Tibial nerve (tissue), 4 donors: ENCODE results near the gene MAP4.

Experiments used
- CTCF ChIP-seq, 5 experiments: fragments of 200-600 bp in 3 of 5; fragments of 450-650 bp in 2 of 5; sonication (generic) in 3 of 5; IDR thresholded peaks; one replicate each; pipeline ENCODE4 v1.5.1; 2016 to 2019; ENCODE audit warnings: antibody characterized with exemption in 5 of 5, mild to moderate bottlenecking in 3 of 5, moderate library complexity in 2 of 5
- EP300 ChIP-seq, 2 donors: sonication (generic); formaldehyde crosslinking; IDR thresholded peaks; one replicate each; pipeline ENCODE4 v1.6.1; 2017; ENCODE audit warnings: antibody characterized with exemption in 2 of 2, mild to moderate bottlenecking in 1 of 2
- POLR2A ChIP-seq, 2 donors: fragments of 450-650 bp; IDR thresholded peaks; one replicate each; pipeline ENCODE4 v1.6.1; 2017; ENCODE audit warnings: antibody characterized with exemption in 2 of 2, mild to moderate bottlenecking in 2 of 2, moderate library complexity in 2 of 2

GRCh38 chr3:47859956-47860605 is 156.1 kb downstream of the MAP4 start:
- TF ChIP-seq EP300 (IDR thresholded peaks at IDR 0.05) (no peak), CTCF (IDR thresholded peaks at IDR 0.05) (no peak), POLR2A (IDR thresholded peaks at IDR 0.05) (no peak)
